Activated CD4-positive, alpha-beta T cell treated with anti-CD3 and anti-CD28 coated beads, Interleukin-10, Interleukin-2, amounts not matched to agents 100 ng/mL and 50 ng/mL, durations not matched to agents 16 hours and 8 hours (primary cell): Measurements from ENCODE around the gene RPL26.
A peak's percentile ranks its signal among the peaks of the same experiment; 100 is the strongest.
"Not testable (repeated sequence)": the region's sequence is repeated elsewhere in the genome, so short reads cannot be mapped to it uniquely, and the experiment has no call there.

Source experiments
- DNase-seq: peaks from one replicate; pipeline ENCODE4 v3.0.0-alpha.2; 2020

The RPL26 gene

DNA sequence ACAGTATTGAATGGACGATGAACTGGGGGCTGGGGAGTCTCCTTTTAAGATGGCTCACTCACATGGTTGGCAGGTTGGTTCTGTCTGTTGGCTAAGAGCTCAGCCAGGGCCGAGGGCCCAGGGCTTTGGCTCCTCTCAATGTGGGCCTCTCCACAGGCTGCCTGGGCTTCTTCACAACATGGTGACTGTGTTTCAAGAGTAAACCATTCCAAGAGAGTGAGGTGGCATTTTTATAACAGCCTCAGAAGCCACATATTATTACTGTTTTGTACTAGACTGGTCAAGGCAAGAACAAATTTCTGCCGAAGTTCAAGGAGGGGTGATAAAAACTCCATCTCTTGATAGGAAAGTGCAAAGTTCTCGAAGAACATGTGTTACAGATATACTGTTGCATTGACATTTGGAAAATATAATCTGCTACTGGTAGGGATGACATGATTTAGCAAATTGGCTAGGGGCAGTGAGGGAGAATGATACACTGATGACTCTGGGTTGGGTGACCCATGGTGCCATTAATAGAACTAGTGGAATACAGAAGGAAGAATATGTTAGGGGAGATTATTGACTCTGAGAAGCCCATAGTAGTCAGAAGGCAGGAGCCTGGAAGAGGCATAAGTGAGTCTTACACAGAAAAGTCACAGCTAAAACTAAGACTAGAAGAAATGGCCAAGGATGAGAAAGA lies 20.2 kb downstream of the RPL26 start:
- no peak for DNase-seq

DNA sequence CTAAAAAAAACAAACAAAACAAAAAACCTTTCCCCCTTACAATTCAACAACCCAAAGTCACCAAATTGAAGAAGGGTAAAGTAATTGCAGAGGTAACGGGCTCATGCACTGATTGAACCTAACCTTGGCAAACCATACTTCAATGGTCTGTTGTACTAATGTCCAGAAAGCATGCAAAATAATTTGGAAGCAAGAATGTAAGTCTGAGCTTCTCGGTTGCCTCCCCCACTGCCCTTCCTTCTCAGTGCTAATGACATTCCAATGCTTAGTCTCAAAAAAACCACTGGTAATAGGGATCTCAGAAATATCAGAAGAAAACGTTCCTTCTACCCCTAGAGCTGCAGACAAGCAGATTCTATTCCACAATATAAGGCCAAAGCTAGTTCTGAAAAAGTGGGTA lies 22.2 kb downstream of the RPL26 start:
- no peak for DNase-seq

DNA sequence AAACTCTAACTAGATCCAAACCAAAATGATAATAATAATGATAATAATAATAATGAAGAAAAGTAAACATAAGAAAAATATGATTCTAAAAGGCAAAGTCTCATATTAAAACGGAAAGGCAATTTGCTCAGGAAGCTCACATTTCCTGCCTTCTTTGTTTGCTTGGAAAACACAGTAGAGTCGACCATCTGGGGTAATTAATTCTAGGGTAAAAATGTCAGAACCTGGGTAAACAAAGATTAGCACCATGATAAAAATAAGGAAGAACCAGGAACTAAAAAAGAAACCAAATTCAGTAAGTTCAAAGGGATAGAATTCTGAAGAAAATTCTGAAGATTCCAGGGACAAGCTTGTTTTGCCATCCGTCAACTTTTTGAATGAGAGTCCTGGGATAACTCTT lies 22.7 kb downstream of the RPL26 start:
- DNase-seq: no peak

DNA sequence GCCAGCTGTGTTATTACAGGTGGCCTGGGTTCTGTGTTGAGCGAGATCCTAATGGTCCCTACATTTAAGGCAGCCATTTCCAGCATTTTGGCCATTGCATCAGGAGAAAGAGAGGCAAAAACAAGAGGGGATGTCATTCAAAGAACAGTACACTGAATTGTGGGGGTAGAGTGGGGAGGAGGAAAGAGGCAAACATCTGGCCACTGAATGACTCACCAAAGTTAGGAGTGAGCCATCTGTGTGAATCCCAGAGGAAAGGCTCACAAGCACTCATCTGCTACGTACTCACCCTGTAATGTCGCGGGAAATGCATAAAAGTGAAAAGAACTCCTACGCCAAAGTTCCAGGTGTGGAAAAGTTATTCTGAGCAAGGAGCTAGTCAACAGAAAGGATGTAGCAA lies 23.2 kb downstream of the RPL26 start:
- no peak for DNase-seq

DNA sequence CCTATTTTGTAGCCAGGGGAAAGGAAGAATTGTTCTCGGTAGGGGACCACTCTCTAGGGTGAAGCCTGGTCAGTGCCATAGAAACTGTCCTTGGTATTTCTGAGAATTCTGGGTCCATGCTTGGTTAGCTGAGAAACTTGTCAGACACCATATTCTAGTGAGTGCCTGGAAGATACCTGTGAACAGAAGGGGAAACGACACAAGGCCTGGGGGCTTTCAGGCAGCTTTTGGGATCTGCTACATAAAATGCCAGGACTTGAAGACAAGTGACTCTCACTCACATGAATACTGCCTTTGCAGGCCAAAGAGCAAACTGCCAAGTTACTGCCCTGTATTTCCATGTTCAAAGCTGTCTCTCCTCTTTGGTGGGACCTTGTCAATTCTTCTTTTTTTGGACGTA lies 25.1 kb downstream of the RPL26 start:
- DNase-seq: no peak

DNA sequence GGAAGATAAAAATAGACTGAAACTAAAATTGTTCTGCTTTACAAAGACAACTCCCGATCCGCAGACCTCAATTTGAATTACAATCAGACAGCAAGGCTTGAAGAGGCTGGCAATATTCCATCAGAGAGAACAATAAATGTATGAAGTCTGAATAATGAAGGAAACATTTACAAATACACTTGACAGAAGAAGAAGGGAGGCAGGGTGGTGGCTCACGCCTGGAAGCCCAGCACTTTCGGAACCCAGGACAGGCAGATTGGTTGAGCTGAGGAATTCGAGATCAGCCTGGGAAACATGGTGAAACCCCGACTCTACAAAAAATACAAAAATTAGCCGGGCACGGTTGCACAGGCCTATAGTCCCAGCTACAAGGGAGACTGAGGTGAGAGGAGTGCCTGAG lies 28.8 kb downstream of the RPL26 start:
- DNase-seq: no peak

DNA sequence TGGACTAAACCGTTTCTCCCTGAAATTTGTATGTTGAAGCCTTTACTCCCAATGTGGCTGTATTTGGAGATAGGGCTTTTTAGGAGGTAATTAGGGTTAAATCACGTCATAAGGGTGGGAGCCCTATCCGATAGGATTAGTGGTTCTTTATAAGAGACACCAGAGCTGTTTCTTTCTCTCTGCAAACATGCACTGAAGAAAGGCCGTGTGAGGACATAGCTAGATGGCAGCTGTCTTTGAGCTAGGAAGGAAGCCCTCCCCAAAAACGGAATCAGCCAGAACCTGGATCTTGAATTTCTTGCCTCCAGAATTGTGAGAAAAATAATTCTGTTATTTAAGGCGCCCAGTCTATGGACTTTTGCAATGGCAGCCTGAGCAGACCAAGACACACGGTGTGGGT lies 29.3 kb downstream of the RPL26 start:
- DNase-seq: no peak

DNA sequence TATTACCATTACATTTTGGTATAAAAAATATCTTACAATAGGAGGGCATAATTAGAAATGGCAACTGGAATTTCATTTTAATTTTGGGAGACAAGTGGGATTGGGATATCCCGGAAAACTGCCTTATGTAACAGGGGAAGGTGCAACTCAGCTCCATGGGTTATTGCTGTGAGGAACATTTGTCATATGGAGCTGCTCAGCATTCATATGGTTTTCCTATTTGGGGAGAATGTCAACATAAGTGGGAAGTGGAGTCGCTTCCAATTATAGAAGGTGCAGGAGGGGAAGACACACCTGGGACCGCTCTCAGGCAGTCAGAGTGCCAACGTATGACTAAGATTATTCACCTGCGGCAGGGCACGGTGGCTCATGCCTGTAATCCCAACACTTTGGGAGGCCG lies 32.7 kb downstream of the RPL26 start:
- DNase-seq: no peak

DNA sequence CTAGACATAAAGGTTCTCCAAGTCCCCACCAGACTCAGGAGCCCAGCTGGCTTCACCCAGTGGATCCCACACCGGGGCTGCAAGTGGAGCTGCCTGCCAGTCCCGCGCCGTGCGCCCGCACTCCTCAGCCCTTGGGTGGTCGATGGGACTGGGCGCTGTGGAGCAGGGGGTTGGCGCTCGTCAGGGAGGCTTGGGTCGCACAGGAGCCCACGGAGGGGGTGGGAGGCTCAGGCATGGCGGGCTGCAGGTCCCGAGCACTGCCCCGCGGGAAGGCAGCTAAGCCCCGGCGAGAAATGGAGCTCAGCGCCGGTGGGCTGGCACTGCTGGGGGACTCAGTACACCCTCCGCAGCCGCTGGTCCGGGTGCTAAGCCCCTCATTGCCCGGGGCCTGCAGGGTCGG lies 36.0 kb downstream of the RPL26 start:
- not testable (repeated sequence) for DNase-seq

DNA sequence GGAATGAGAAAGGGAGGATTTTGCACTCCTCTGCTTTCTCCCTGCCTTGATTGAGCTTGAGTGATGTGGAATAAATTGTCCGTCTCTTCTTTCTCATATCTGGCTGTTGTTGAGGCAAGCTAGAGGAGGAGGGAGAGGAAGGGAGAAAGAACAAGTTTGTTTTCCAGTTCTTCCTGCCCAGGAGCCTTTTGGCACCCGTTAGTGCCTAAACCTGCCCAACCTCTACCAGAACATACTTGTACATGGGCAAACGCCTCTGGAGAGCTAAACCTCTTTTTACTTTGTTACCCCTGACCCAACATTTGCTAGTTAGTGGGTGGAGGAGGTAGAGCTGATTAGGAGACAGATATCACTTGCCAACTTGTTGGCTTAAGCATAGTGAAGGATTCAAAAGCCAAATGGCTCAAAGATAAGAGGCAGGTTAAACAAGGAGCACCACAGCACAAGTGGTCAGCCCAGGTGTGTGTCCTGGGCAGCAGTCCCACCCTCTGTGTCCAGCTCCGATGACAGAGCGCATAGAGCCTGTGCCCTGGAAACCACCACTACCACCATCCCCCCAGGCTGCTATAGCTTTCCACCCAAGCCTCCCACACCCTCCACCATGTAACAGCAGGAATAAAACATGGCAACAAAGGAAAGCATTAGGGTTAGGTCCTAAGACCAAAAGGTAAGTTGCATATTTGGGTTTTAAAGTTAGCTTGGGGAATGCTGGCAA lies 36.9 kb downstream of the RPL26 start:
- no peak for DNase-seq

DNA sequence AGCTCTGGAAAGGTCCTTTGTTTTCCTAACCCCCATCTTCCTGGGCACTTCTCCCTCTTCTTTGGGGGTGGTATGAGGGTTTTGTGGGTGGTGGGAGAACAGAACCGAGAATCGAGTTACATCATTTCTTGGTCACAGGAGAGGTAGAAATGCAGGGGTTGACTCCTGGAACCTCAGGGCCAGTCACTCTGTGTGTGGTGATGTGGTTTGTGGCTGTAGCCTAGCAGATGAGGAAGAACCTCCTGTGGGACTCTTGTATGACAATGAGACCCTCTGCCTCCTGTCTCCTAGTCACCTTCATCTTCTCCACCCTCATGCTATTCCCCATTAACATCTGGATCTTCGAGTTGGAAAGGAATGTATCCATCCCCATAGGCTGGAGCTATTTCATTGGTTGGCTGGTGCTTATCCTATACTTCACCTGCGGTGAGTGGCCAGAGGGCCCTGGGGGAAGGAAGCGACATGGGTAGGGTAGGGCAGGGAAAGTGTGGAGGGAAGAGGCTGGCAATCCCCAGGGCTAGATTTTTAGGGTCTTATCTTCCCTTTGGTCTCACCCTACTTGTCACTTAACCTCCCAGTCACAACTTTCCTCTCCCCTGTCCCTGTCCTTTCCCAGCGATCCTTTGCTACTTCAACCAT lies 37.8 kb downstream of the RPL26 start:
- peak; percentile 24 for DNase-seq

DNA sequence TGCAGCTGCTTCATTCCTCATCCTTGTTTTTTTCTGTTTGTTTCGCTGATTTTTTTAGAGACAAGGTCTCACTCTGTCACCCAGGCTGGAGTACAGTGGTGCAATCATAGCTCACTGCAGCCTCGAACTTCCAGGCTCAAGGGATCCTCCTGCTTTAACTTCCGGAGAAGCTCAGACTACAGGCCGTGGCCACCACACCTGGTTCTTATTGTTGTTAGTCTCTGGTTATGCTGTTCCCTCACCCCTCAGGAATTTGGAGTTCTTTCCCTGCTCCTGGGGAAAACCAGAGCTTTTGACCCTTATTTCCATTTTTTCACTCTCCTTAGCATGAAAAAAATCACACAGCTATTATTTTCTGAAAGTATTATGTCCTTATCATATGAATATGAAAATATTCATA lies 41.5 kb downstream of the RPL26 start:
- no peak for DNase-seq

DNA sequence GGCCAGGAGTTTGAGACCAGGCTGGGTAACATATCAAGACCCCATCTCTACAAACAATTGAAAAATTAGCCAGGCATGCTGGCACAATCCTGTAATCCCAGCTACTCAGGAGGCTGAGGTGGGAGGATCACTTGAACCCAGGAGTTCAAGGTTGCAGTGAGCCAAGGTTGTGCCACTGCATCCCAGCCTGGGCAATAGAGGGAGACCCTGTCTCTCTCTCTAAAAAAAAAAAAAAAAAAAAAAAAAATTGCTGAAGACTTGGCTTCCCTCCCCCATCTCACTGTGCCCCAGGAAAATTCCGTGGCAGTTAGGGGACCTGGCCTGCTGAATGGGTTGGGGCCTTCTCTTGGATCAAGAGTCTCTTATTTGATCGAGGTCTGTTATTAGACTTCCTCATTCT lies 43.5 kb downstream of the RPL26 start, which contains the start of gene ODF4:
Gene ODF4, plus strand, starts transcription at position 301 of the 400 bp plus-strand sequence. CDS start 212 bp downstream, outside the sequence.
- DNase-seq: no peak

DNA sequence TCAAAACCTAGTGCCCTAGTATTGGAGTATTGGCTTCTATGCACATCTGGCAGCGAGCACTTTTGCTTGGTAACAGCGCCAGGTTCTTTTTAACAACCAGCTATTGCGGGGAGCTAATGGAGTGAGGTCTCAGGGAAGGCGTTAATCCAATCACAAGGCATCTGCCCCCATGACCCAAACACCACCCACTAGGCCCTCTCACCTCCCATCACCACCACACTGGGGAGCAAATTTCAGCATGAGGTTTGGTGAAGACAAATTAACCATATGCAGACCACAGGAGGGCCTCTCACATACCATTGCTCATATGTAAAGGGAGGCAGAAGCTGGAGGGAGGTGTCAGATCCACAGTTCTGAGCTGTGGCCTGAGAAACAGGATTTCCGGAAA lies 44.2 kb downstream of the RPL26 start:
- no peak for DNase-seq

DNA sequence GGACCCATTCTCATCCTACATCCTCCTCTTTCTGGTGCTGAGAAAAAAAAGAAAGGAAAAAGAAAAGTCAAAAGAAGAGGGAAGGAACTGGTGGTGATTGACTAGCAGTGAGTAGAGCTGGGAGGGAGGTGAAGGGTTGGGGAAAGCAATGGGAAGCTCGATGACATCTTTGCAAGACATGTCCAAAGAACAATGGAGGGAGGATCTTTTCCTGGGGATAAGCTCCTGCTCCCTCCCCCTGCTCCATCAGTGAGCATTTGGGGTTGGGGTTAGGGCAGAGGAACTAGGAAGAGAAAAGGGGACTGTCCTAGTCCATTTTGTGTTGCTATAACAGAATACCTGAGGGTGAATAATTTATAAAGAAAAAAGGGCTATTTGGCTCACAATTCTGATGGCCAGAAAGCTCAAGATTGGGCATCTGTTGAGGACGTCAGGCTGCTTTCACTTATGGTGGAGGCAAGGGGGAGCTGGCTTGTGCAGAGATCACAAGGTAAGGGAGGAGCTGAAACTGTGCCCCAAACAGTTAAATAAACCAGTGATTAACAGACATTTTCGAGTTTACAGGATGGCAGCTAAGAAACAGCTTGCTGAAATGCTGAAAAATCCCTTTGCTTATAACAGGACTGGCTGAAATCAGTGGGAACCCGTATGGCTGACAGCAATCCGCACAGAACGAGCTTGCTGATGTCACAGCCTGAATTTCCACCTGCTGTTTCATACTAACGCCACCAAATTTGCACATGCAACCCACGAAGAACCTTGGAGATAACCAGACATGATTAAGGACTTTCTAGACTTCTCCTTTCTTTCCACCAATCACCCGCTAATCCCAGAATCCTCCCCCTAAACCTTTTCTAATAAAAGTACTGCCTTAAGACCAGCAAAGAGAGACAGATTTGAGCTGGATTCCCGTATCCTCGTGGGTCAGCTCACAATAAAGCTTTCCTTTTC lies 44.9 kb downstream of the RPL26 start:
- DNase-seq: no peak

DNA sequence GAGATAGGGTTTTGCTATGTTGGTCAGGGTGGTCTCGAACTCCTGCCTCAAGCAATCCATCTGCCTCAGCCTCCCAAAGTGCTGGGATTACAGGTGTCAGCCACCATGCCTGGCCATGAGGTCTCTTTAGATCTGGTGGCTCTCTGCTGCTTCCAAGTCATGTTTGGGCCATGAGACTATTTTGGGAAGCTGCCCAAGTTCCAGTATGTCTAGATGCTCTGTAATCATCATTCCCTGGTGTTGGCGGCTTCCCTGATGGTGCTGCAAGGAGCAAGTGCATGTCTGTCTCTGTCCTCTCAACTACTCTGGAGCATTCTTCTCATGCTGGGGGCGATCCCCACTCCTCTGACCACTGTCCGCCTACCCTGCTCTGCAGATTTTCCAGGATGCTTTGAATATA lies 49.7 kb downstream of the RPL26 start:
- no peak for DNase-seq

DNA sequence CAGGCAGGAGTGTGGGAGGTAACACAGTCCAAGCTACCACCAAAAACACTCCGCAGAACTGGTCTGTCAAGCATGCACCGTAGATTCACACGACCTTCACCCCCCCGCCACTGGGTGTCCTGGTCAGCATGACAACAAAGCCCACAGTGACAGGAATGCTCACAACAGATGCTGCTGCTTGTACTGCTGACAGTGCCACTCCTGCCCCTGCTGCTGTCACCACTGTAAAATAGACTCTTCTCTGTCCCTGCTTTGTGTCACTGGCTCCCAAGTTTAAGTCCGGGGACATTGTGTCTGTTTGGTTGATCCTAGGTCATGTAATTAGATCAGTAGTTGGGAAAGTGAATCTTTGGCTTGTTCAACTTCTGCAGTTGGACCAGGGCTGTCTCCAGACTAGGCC lies 50.3 kb downstream of the RPL26 start:
- no peak for DNase-seq

DNA sequence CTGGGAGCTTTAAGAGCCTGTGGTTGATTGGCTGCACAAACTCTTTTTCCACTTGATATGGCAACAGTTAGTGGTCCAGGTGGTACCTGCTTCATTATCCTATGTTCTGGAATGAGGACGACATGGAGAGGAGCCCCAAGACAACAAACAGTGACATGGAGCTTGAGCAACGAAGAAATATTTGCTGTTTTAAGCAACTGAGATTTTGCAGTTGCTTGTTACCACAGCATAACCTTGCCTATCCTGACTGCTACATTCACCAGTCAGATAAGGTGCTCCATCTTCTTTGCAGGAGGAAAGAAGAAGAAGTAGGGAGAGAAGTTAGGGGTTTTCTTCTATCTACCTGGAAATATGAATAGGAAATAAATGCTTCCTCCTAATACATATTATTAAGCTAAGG lies 50.9 kb downstream of the RPL26 start:
- no peak for DNase-seq
